ENCODE measurements around the gene CPN2. TPM values are rescaled to one million over a fixed set of nuclear protein-coding genes. Genes with fewer than 3 reads are reported as not detected.

The CPN2 gene
- total and polyA plus RNA-seq, 2 of the 13 experiments (the other 11 are each of a cell fraction or from before 2014, with no cell fraction given) = 26.7 to 27.7 TPM

DNA sequence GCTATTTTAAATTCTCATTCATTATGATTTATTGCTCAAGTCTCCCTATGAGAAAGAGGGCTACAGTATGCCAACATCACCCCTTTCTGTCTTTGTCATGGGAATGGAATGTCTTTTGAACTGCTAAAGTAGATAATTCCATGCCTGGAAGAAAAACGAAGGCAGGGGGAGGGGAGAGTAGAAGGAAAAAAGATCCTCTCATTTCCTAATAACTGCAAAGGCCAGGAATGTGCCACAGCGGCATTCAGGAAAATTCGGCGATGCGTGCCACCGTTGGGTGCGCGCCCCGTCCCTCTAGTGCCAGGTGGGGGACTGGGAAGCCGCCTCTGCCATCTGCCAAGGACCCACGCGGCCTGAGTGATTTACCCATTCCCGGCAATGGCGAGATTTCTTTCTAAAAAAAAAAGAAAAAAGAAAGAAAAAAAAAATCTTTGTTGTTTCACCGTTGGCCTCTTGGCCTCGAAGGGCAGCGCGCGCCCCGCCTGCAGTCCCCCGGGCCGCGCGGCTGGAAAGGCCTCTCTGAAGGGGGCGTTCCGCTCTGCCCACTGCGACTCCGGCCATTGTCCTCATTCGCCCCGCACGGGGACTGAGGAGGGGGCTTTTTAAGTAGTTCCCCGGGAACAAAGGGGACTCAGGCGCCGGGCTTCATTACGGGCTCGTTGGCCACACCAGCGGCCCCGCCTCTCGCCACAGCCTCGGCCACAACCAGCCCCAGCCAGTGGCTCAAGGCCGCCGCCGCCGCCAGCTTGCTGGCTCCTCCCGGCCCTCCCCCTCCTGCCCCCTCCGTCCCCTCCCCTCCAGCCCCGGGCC, 54.5 kb downstream of the CPN2 start (continued):
- TF ChIP-seq ZNF883 (CRISPR knock-in tag; IDR thresholded peaks at IDR 0.05; ENCODE audit: not compliant biosample characterization) (no peak), JDP2 (CRISPR knock-in tag; IDR thresholded peaks at IDR 0.05; ENCODE audit: borderline replicate concordance) (no peak), SRSF9 (IDR thresholded peaks at IDR 0.05; ENCODE audit: borderline replicate concordance, insufficient read depth, low read depth, low read length, poor library complexity, severe bottlenecking) (no peak), ZNF777 (CRISPR knock-in tag; IDR thresholded peaks at IDR 0.05) (peak; percentile 59), ZSCAN30 (CRISPR knock-in tag; IDR thresholded peaks at IDR 0.05) (no peak), ZFYVE20 (CRISPR knock-in tag; IDR thresholded peaks at IDR 0.05; ENCODE audit: borderline replicate concordance, low read depth) (no peak), ZNF205 (CRISPR knock-in tag; IDR thresholded peaks at IDR 0.05) (no peak), ZNF225 (CRISPR knock-in tag; IDR thresholded peaks at IDR 0.05) (no peak), ZFAT (CRISPR knock-in tag; conservative IDR thresholded peaks at IDR 0.05) (no peak), DPF2 (CRISPR knock-in tag; IDR thresholded peaks at IDR 0.05; ENCODE audit: borderline replicate concordance, low read depth) (no peak), TMF1 (CRISPR knock-in tag; IDR thresholded peaks at IDR 0.05; ENCODE audit: low read depth) (no peak), ZNF468 (CRISPR knock-in tag; IDR thresholded peaks at IDR 0.05) (no peak), MAFG (CRISPR knock-in tag; IDR thresholded peaks at IDR 0.05) (no peak), KDM3A (CRISPR knock-in tag; IDR thresholded peaks at IDR 0.05; ENCODE audit: low read depth) (peak; percentile 39; the same call in 1 of the 2 replicates), ZNF20 (CRISPR knock-in tag; IDR thresholded peaks at IDR 0.05) (no peak)
- TF ChIP-seq, protein P1, sequence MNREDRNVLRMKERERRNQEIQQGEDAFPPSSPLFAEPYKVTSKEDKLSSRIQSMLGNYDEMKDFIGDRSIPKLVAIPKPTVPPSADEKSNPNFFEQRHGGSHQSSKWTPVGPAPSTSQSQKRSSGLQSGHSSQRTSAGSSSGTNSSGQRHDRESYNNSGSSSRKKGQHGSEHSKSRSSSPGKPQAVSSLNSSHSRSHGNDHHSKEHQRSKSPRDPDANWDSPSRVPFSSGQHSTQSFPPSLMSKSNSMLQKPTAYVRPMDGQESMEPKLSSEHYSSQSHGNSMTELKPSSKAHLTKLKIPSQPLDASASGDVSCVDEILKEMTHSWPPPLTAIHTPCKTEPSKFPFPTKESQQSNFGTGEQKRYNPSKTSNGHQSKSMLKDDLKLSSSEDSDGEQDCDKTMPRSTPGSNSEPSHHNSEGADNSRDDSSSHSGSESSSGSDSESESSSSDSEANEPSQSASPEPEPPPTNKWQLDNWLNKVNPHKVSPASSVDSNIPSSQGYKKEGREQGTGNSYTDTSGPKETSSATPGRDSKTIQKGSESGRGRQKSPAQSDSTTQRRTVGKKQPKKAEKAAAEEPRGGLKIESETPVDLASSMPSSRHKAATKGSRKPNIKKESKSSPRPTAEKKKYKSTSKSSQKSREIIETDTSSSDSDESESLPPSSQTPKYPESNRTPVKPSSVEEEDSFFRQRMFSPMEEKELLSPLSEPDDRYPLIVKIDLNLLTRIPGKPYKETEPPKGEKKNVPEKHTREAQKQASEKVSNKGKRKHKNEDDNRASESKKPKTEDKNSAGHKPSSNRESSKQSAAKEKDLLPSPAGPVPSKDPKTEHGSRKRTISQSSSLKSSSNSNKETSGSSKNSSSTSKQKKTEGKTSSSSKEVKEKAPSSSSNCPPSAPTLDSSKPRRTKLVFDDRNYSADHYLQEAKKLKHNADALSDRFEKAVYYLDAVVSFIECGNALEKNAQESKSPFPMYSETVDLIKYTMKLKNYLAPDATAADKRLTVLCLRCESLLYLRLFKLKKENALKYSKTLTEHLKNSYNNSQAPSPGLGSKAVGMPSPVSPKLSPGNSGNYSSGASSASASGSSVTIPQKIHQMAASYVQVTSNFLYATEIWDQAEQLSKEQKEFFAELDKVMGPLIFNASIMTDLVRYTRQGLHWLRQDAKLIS (CRISPR knock-in tag; IDR thresholded peaks at IDR 0.05) = no peak
- TF ChIP-seq, protein P2, sequence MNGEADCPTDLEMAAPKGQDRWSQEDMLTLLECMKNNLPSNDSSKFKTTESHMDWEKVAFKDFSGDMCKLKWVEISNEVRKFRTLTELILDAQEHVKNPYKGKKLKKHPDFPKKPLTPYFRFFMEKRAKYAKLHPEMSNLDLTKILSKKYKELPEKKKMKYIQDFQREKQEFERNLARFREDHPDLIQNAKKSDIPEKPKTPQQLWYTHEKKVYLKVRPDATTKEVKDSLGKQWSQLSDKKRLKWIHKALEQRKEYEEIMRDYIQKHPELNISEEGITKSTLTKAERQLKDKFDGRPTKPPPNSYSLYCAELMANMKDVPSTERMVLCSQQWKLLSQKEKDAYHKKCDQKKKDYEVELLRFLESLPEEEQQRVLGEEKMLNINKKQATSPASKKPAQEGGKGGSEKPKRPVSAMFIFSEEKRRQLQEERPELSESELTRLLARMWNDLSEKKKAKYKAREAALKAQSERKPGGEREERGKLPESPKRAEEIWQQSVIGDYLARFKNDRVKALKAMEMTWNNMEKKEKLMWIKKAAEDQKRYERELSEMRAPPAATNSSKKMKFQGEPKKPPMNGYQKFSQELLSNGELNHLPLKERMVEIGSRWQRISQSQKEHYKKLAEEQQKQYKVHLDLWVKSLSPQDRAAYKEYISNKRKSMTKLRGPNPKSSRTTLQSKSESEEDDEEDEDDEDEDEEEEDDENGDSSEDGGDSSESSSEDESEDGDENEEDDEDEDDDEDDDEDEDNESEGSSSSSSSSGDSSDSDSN (CRISPR knock-in tag; IDR thresholded peaks at IDR 0.05) = no peak; the same call in 1 of the 2 replicates
- TF ChIP-seq, protein P3, sequence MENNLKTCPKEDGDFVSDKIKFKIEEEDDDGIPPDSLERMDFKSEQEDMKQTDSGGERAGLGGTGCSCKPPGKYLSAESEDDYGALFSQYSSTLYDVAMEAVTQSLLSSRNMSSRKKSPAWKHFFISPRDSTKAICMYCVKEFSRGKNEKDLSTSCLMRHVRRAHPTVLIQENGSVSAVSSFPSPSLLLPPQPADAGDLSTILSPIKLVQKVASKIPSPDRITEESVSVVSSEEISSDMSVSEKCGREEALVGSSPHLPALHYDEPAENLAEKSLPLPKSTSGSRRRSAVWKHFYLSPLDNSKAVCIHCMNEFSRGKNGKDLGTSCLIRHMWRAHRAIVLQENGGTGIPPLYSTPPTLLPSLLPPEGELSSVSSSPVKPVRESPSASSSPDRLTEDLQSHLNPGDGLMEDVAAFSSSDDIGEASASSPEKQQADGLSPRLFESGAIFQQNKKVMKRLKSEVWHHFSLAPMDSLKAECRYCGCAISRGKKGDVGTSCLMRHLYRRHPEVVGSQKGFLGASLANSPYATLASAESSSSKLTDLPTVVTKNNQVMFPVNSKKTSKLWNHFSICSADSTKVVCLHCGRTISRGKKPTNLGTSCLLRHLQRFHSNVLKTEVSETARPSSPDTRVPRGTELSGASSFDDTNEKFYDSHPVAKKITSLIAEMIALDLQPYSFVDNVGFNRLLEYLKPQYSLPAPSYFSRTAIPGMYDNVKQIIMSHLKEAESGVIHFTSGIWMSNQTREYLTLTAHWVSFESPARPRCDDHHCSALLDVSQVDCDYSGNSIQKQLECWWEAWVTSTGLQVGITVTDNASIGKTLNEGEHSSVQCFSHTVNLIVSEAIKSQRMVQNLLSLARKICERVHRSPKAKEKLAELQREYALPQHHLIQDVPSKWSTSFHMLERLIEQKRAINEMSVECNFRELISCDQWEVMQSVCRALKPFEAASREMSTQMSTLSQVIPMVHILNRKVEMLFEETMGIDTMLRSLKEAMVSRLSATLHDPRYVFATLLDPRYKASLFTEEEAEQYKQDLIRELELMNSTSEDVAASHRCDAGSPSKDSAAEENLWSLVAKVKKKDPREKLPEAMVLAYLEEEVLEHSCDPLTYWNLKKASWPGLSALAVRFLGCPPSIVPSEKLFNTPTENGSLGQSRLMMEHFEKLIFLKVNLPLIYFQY (CRISPR knock-in tag; IDR thresholded peaks at IDR 0.05; ENCODE audit: borderline replicate concordance) = no peak
